ENCODE results near the gene PRKCH.

The PRKCH gene

DNA sequence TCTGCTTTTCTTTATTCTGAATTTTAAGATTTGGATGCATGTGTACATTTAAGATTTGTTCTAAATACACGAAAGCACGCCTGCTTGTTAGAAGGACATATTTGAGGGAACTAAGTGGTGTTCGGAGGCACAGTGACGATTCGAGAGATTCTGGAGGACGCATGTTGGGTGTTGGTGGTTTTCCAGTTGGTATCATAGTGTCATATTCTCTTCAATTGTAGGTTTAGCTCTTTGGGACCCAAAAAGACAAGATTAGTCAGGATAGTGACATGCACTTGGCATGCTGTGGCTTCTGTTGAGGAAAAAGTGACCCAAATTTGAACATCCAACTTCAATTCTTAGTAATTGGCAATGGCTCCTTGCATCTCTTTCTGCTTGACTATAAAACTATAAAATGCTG is 30.1 kb downstream of the PRKCH start:
- H3K4me3 ChIP-seq (ENCODE audit: low read length): no peak overlapping the region
- H3K4me1 ChIP-seq (ENCODE audit: control insufficient read depth, low read depth, low read length): peaks cover 9% of the 10 kb centered on the region
- H3K36me3 ChIP-seq (ENCODE audit: control insufficient read depth, low read depth, low read length): no peaks in the 10 kb centered on the region
- H3K9me3 ChIP-seq (ENCODE audit: control insufficient read depth, low read depth, low read length): no peaks in the 10 kb centered on the region
- H3K27ac ChIP-seq (ENCODE audit: low read length): no peak overlapping the region
- H3K27me3 ChIP-seq (ENCODE audit: control insufficient read depth, insufficient read depth, low read length): no peaks in the 10 kb centered on the region
- no peak overlapping the region for H3K9ac ChIP-seq (ENCODE audit: low read length)

DNA sequence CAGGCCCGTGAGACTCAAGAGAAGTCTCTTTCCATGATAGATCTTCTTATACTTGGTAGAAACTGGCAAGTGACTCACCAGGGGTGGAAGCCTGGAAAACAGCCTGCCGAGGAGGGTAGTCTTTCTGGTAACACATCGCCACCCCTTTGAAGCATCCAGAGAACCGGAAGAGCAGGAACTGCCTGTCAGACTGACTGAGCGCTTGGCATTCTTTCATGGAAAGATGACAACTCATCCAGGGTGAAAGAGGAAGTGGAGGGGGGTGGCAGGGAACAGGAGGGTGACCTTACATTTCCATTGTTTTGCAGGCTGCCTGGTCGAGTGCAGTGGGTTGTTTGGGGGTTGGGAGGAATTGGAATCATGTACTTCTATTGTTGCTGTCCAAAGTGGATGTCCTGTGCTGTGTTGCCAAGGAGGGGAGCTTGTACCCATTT is 34.5 kb downstream of the PRKCH start:
- H3K9ac ChIP-seq (ENCODE audit: low read length): no peak overlapping the region
- H3K4me1 ChIP-seq (ENCODE audit: control insufficient read depth, low read depth, low read length): peaks cover 9% of the 10 kb centered on the region
- H3K27me3 ChIP-seq (ENCODE audit: control insufficient read depth, insufficient read depth, low read length): no peaks in the 10 kb centered on the region
- no peaks in the 10 kb centered on the region for H3K36me3 ChIP-seq (ENCODE audit: control insufficient read depth, low read depth, low read length)
- H3K27ac ChIP-seq (ENCODE audit: low read length): no peak overlapping the region
- H3K4me3 ChIP-seq (ENCODE audit: low read length): peak overlapping the region; percentile 15
- no peaks in the 10 kb centered on the region for H3K9me3 ChIP-seq (ENCODE audit: control insufficient read depth, low read depth, low read length)

DNA sequence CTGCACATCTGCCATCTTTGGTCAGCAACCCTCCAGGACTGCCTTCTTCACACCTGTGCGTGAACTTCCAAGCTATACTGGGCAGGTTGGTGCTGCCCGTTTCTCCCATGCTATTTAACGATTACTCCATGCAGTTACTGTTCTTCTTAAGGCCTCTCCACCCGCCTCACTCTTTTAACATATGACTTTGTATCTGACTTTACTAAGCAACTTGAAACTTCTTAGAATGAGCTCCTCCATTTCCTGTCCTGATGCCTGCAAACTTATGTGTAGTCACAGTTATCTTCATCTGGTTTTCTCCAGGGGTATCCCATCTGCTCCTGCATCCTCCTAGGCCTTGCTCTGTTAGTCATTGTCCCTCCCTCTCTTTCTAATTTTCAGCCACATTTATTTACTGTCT is 35.7 kb downstream of the PRKCH start:
- H3K9me3 ChIP-seq (ENCODE audit: control insufficient read depth, low read depth, low read length): no peaks in the 10 kb centered on the region
- no peak overlapping the region for H3K27ac ChIP-seq (ENCODE audit: low read length)
- peaks cover 9% of the 10 kb centered on the region for H3K4me1 ChIP-seq (ENCODE audit: control insufficient read depth, low read depth, low read length)
- H3K27me3 ChIP-seq (ENCODE audit: control insufficient read depth, insufficient read depth, low read length): no peaks in the 10 kb centered on the region
- no peaks in the 10 kb centered on the region for H3K36me3 ChIP-seq (ENCODE audit: control insufficient read depth, low read depth, low read length)
- H3K4me3 ChIP-seq (ENCODE audit: low read length): no peak overlapping the region
- no peak overlapping the region for H3K9ac ChIP-seq (ENCODE audit: low read length)

DNA sequence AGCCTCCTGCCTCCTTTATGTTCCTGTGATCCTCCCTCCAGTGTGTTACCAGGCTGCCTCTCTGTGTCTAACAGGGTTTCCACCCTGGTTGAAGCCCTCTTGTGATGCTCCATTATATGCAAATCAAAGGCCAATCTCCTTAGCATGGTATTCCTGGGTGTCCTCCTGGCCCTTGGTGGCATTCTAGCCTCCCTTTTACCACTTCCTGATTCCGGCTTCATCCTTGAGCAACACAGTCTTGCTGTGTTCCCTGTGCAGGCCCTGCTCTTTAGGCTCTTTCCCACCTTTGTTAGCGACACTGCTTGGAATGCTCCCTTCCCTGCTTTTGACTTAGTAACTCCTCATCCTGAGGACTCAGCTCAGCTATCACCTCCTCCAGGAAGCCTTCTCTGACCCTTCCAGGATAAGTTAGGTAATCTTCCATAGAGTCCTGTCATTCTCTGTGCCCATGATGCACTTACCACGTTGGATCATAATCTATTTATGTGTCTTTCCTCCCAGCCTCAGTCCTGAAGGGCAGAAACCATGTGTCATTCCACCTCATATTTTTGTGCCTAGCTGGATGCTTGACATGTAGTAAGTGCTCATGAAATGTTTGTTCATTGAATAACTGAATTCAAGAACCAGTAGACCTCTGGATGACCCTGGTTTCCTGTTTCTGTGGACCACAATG is 37.3 kb downstream of the PRKCH start:
- Histone ChIP-seq H3K27me3 (ENCODE audit: control insufficient read depth, insufficient read depth, low read length) (no peaks in the 10 kb centered on the region), H3K36me3 (ENCODE audit: control insufficient read depth, low read depth, low read length) (no peaks in the 10 kb centered on the region), H3K9ac (ENCODE audit: low read length) (no peak overlapping the region), H3K4me1 (ENCODE audit: control insufficient read depth, low read depth, low read length) (peaks cover 9% of the 10 kb centered on the region), H3K9me3 (ENCODE audit: control insufficient read depth, low read depth, low read length) (no peaks in the 10 kb centered on the region), H3K4me3 (ENCODE audit: low read length) (no peak overlapping the region), H3K27ac (ENCODE audit: low read length) (no peak overlapping the region)

DNA sequence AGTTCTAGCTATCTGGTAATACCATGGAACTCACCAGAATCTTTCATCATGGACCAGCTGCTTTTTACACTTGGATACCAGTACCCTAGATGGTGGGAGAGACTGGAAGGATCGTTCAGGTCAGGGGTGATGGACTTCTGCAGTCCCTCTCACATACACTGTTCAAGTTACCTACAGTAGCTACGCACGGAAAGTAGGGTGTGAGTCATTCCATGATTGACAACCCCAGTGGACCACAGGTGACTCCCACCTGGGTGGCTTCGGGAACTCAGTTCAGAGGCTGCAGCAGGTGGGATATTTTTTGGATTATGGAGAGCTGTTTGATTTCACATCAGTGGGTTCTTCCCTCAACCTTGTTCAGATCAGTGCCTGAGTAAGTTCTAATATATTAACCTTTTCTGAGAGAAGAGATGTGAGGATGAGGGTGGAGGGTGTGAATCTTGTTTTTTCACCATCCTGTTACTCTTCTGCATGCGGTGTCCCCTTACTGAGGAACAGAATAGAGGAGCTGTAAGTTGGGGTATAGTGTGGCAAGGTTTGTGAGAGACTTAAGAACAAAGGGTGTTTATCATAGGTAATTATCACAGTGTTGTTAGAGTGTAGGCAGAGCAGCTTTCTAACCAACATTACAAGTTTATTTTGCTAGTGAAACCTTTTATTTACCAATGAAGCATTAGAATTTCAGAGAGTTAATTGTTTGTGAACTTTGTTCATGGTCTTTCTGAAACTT is 39.6 kb downstream of the PRKCH start:
- H3K27me3 ChIP-seq (ENCODE audit: control insufficient read depth, insufficient read depth, low read length): no peaks in the 10 kb centered on the region
- no peak overlapping the region for H3K27ac ChIP-seq (ENCODE audit: low read length)
- H3K9me3 ChIP-seq (ENCODE audit: control insufficient read depth, low read depth, low read length): no peaks in the 10 kb centered on the region
- H3K9ac ChIP-seq (ENCODE audit: low read length): no peak overlapping the region
- H3K36me3 ChIP-seq (ENCODE audit: control insufficient read depth, low read depth, low read length): no peaks in the 10 kb centered on the region
- H3K4me1 ChIP-seq (ENCODE audit: control insufficient read depth, low read depth, low read length): peaks cover 4% of the 10 kb centered on the region
- no peak overlapping the region for H3K4me3 ChIP-seq (ENCODE audit: low read length)

DNA sequence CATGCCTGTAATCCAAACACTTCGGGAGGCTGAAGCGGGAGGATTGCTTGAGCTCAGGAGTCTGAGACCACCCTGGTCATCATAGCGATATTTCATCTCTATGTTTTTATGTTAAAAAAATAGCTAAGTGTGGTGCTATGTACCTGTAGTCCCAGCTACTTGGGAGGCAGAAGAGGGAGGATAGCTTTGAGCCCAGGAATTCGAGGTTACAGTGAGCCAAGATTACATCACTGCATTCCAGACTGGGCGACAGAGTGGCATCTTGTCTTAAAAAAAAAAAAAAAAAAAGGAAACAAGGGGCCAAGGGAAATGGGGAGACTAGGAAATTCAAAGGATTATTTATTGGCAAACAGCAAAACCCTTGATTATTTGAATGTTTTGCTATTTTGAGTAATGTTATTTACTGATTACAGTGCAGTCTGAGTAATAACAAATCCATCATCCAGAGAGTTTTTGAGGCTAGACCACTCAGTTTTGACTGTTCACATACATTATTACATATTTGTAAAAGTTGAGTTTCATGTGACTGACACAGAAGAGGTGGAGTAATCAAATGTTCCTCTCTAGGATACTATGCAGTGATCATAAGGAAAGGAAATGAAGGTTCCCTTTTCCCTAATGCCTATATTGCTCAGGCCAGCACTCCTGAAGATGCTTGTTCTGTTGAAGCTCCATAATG is 40.8 kb downstream of the PRKCH start:
- Histone ChIP-seq H3K4me3 (ENCODE audit: low read length) (no peak overlapping the region), H3K9ac (ENCODE audit: low read length) (no peak overlapping the region), H3K27me3 (ENCODE audit: control insufficient read depth, insufficient read depth, low read length) (no peaks in the 10 kb centered on the region), H3K9me3 (ENCODE audit: control insufficient read depth, low read depth, low read length) (no peaks in the 10 kb centered on the region), H3K4me1 (ENCODE audit: control insufficient read depth, low read depth, low read length) (no peaks in the 10 kb centered on the region), H3K27ac (ENCODE audit: low read length) (no peak overlapping the region), H3K36me3 (ENCODE audit: control insufficient read depth, low read depth, low read length) (no peaks in the 10 kb centered on the region)

DNA sequence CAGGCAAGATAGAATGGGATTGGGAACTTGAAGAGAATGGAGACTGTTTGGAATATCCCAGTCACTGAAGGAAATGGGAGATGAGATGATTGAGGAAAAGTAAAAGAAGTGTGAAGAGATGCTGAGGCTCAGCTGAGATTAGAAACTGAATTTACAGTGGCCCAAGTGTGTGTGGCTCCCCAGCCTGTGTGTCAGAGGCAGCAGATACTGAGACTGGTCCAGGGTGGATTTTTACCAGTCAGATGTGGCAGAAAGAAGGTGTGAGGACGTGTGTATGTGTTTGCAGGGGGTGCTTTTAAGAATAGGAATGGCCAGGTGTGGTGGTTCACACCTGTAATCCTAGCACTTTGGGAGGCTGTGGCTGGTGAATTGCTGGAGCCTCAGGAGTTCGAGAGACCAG is 42.9 kb downstream of the PRKCH start:
- Histone ChIP-seq H3K4me3 (ENCODE audit: low read length) (no peak overlapping the region), H3K9ac (ENCODE audit: low read length) (no peak overlapping the region), H3K27me3 (ENCODE audit: control insufficient read depth, insufficient read depth, low read length) (no peaks in the 10 kb centered on the region), H3K9me3 (ENCODE audit: control insufficient read depth, low read depth, low read length) (no peaks in the 10 kb centered on the region), H3K36me3 (ENCODE audit: control insufficient read depth, low read depth, low read length) (no peaks in the 10 kb centered on the region), H3K27ac (ENCODE audit: low read length) (no peak overlapping the region), H3K4me1 (ENCODE audit: control insufficient read depth, low read depth, low read length) (peaks cover 3% of the 10 kb centered on the region)

DNA sequence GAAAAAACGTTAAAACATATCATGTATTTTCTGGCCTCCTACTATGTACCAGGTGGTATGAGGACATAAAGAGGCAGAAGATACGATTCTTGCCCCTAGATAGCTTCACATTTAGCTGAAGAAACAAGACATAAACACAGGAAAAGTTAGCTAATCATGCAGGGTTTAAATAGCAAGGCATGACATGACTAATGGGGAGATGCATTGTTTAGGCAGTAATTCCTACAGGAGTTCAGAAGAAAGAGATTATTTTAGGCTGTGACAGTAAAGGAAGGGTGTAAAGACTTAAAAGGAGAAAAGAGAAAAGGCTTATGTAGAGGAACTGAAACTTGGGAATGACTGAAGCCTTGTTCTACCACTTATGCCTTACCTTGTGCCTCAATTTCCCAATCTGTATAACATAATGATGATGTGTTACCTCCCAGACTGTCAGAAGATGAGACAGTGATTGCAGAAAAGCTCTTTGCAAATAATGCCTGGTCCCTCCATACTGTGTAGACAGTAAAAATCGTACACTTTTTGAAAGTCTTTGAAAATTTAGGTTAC is 44.4 kb downstream of the PRKCH start:
- no peaks in the 10 kb centered on the region for H3K27me3 ChIP-seq (ENCODE audit: control insufficient read depth, insufficient read depth, low read length)
- peaks cover 3% of the 10 kb centered on the region for H3K4me1 ChIP-seq (ENCODE audit: control insufficient read depth, low read depth, low read length)
- no peak overlapping the region for H3K4me3 ChIP-seq (ENCODE audit: low read length)
- H3K36me3 ChIP-seq (ENCODE audit: control insufficient read depth, low read depth, low read length): no peaks in the 10 kb centered on the region
- H3K27ac ChIP-seq (ENCODE audit: low read length): no peak overlapping the region
- H3K9ac ChIP-seq (ENCODE audit: low read length): no peak overlapping the region
- H3K9me3 ChIP-seq (ENCODE audit: control insufficient read depth, low read depth, low read length): no peaks in the 10 kb centered on the region

DNA sequence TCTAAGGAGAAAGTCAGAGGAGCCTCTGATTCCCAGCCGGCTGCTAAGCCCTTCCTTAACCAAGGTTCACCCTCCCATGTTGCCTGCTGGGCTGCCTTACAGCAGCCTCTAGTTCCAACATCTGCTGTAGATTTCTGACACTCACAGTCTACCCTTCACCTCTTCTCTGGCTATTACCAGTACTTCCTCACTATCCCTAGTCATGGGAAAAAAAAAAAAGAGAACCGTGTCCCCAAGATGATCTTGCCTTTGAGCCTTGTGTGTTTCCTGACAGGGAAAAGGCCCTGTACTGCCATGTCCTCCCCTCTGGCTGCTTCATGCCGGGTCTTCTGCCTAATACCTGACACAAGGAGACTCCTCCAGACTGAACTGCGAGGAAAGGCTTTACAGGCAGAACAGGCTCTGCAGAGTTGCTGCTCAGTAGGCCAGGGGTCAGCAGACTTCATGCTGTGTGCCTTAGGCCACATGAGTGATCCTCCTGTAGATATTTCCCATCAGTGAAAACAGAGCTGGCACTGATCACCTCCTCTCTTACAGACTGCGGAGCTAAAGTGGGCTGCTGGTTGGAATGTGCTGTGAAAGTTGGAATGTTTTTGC is 46.8 kb downstream of the PRKCH start:
- Histone ChIP-seq H3K9me3 (ENCODE audit: control insufficient read depth, low read depth, low read length) (no peaks in the 10 kb centered on the region), H3K9ac (ENCODE audit: low read length) (no peak overlapping the region), H3K27ac (ENCODE audit: low read length) (no peak overlapping the region), H3K4me1 (ENCODE audit: control insufficient read depth, low read depth, low read length) (peaks cover 3% of the 10 kb centered on the region), H3K36me3 (ENCODE audit: control insufficient read depth, low read depth, low read length) (no peaks in the 10 kb centered on the region), H3K27me3 (ENCODE audit: control insufficient read depth, insufficient read depth, low read length) (no peaks in the 10 kb centered on the region), H3K4me3 (ENCODE audit: low read length) (no peak overlapping the region)

DNA sequence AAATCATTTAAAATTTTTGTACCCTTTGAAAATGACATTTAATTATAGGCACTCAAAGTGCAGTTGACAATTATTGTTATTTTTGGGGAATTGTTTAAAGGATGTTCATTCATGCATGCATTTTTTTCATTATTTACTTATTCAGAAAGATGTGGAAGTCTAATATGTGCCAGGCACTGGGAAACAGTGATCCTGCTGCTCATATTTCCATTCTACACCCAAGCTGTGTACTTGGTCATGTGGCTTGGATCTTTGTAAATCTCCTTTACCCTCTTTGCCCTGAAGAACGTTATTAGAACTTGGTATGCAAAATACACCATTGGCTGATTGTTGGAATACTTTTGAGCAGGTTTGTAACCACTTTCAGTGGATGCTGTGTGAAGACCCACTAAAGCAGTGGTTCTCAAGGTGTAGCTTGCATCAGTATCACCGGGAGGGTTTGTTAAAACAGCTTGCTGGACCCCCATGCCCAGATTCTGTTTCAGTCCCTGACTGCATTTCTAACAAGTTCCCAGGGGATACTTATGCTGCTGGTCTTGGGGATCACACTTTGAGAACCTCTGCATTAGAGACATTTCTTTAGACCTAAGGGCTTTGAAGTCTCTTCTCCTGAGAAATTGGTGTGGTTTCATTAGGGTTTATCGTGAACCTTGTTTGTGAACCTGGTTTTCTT is 47.5 kb downstream of the PRKCH start:
- Histone ChIP-seq H3K4me3 (ENCODE audit: low read length) (no peak overlapping the region), H3K36me3 (ENCODE audit: control insufficient read depth, low read depth, low read length) (no peaks in the 10 kb centered on the region), H3K4me1 (ENCODE audit: control insufficient read depth, low read depth, low read length) (peaks cover 3% of the 10 kb centered on the region), H3K9me3 (ENCODE audit: control insufficient read depth, low read depth, low read length) (no peaks in the 10 kb centered on the region), H3K9ac (ENCODE audit: low read length) (no peak overlapping the region), H3K27ac (ENCODE audit: low read length) (no peak overlapping the region), H3K27me3 (ENCODE audit: control insufficient read depth, insufficient read depth, low read length) (no peaks in the 10 kb centered on the region)

DNA sequence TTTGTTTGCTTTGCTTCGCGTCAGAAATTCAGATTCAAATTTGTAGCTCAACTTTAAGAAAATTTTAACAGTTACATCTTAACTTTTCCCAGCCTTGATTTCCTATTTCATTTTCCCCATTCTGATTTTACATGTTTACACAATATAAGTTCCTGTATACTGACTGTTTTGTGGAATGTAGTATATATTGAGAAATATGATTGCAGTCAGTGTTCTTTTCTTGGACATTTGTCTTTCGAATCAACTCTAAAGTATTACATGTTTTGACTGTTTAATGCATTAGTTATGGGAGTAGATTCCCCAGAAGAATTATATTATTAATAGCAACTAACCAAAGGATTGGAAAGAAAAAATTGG is 48.1 kb downstream of the PRKCH start:
- Histone ChIP-seq H3K36me3 (ENCODE audit: control insufficient read depth, low read depth, low read length) (no peaks in the 10 kb centered on the region), H3K4me3 (ENCODE audit: low read length) (no peak overlapping the region), H3K9ac (ENCODE audit: low read length) (no peak overlapping the region), H3K27ac (ENCODE audit: low read length) (no peak overlapping the region), H3K4me1 (ENCODE audit: control insufficient read depth, low read depth, low read length) (peaks cover 3% of the 10 kb centered on the region), H3K27me3 (ENCODE audit: control insufficient read depth, insufficient read depth, low read length) (no peaks in the 10 kb centered on the region), H3K9me3 (ENCODE audit: control insufficient read depth, low read depth, low read length) (peaks cover 5% of the 10 kb centered on the region)

Measured in iPS-18a (cell line).